ENCODE data around the gene RTN1.

RTN1 gene

DNA sequence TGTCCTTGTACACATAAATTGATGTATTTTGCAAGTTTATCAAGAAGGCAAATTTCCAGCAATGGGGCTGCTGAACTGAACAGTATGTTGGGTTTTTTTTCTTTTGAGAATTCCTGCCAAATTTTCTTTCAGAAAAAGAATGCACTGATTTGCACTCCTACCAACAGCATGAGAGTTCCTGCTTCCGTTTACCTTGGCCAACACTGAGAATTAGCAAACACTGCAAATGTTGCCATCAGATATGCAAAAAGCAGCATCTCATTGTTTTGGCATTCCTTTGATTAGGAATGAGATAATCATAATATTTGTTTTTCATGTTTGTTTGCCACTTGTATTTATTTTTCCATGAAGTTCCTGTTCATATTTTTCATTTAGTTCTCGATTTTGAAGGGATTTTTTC is 82.4 kb downstream of the RTN1 start:
- peak in 1 of 2 experiments; percentile 17 for DNase-seq

DNA sequence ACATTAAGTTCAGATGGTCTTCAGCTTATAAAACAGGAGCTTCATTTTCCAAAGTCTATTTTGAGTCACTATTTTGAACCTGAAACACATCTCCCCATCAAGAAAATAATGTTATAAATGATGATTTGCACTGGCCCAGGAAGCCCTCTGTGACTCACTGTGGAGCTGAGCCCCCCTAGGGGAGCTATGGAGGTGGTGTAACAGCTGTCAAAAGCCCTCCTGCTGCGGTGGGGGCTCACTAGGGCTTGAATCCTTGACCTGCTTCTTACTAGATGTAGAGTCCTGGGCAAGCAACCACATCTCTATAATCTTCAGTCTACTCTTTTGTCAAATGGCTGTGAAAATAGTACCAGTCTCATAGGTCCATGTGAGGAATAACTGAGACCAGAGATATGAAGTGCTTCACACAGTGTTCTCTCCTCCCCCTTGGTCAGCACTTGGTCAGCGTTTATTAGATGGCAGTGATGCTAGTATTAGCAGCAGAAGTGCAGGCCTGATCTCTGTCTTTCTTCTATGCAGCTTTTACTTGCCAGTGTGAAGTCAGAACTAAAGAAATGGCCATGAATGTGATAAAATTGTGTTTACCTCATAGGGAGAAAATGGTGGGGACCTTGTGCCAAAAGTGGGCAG is 83.4 kb downstream of the RTN1 start:
- no peak for DNase-seq

DNA sequence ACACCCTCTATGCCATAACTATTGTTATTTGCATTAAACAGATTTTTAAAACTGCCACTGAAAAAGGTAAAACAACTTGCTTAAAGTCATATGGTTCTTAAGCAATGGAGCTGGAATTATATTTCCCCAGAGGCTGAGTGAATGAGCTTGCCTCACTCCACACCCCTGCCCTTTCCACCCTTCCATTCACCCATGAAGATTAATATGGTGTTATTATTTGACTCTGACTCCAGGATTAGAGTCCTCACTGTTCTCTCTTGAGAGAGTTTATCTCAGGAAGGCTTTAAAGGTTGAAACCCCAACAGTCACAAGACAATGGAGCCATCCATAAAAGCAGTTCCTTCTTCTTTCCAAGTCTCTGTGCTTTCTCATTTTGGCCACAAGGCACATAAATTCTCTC is 84.9 kb downstream of the RTN1 start:
- DNase-seq, result no peak

DNA sequence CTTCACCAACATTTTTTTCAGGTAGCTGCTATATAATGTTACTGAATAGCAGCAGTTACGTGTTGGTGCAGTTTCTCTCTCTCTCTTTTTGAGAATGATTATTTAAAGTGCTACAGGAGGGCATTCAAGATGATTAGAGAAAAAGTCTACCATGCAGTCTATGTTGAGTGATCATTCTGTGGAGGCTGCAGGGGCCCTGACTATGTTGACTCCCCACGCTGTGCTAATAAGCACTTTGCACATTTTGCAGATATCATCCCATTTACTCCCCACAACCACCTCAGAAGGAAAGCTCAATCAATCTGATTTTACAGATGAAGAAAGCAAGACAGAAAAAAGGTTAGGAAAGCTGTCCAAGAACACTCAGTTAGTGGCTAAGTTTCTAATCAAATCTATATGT is 87.8 kb downstream of the RTN1 start:
- no peak for DNase-seq

DNA sequence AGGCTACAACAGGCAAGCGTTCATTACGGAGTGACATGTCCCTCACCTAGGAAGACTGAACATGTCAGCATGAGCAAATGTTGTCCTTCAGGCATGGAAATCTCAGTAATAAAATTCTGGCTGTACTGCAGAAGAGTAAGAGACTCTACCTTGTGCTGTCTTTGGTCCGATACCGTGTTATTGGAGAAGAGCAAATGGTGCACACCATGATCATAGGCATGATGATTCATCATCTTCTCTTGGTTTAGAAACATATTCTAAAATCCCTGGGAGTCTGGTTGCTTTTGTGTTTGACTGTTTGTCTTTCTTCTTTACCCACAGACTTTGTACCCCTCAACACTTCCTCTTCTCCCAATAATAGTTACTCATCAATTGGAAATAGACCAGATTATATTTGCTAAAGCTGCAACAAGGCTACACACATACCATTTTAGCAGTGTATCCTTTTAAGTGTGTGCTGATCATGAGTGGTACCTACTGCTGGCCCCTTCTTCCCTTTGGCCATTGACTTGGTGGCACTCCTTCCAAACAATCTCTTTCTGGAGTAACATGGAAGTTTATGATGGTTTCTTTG is 93.5 kb downstream of the RTN1 start:
- DNase-seq, result no peak

DNA sequence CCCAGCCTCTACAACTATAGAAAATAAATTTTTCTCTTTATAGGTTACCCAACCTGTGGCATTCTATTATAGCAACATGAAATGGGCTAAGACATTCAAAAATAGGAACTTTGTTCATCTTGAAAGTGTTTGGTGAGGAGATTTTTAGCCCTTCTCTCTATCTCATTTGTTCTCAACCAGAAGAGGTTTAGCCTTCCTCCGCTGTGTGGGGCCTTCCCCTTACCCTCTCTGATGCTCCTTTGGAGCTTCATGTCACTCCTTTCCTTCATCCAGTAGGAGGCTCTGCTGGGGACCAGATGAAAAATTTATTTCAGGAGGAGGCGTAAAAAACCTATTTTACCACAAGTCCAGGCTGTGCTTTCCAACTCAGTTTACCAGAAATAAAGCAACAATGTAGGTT is 94.1 kb downstream of the RTN1 start:
- no peak for DNase-seq

DNA sequence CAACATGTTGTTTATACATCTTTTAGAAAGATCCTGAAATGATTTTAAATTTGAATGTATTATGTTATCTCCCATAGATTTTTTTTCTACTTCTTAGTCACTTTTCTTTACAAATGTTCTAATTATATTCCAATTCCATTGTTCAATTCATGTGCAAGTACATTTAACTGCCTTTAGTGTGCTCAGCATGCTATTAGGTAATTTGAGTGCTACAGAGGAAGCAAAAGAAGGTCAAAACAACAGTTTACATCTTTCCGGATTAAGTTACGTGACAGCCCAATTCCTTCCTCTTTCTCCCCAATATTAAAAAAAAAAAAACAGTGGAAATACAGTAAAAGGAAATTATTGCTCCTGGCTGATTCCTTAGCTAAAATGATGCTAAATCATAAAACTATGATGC is 98.3 kb downstream of the RTN1 start:
- peak in 1 of 2 experiments; percentile 20 for DNase-seq

DNA sequence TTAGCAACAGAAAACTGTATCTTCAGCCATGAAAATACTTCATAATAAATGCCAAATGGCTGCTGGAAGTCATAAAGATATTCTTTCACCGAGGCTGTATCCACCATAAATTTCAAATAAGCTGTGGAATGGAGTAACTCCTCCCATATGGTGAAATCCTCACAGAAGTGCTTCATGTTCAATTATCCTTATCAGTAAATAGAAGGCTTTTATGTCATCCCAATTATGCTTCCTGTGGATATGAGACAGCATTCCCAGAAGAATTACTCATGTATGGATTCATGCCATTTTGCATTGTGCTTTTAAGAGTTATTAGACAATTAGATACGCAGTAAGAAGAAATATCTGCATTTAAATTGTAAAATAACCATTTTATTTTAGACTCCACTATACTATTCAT is 99.0 kb downstream of the RTN1 start:
- DNase-seq, result peak; percentile 25 to 81

DNA sequence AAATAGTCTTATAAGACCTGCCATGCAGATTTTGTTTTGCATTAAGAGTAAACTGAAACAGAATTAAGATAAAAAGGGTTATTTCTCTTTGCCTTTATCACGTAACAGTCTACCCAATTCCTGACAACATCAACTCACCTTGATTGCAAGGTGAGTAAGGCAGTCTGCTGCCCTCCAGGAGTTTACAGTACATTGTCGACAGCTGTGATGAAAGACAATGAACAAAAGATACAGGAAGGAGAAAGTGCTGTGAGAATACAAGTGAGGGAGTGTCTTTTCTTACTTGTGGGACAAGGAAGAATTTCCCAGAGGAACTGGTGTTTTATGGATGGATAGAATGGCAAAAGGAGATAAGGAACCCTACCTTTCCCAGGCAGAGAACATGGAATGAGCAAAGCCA is 101.0 kb downstream of the RTN1 start:
- no peak for DNase-seq

DNA sequence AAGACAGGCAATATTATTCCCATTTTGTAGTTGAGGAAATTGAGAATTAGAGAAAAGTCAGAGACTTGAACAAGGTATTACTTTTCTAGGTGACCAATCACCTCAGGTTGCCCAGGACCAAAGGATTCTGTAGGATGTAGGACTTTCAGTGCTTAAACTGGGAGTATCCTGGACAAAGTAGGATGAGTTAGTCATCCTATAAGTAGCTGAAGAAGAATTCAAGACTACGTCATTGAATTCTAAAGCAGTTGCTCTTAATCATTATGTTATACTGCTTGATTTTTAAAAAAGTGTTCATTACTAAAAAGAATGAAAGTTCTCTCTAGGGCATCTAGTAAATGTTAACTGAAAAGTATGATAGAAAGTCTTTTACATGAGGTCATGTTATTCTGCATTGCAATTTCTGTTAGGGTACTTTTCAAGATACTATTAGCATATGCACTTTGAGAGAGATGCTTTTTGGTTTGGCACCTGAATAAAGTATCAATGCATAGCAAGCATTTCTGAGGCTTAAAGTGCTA is 101.7 kb downstream of the RTN1 start:
- DNase-seq, result no peak

DNA sequence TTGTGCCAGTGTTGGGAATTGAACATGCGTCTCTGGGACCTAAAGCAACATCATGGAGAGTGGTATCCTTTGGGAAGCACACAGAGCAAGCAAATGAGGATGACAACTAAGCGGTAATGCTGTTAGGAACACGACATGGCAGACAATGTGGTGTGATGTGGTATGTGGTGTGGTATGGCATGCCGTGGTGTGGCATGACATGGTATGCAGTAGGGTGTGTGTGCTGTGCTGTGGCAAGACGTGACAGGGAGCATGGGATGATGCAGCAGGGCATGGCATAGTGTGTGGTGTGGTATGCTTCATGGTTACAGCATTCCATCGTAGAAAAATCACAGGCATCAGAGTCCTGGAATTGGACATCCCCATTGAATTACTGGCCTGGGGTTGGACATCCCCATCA is 108.7 kb downstream of the RTN1 start:
- no peak for DNase-seq

DNA sequence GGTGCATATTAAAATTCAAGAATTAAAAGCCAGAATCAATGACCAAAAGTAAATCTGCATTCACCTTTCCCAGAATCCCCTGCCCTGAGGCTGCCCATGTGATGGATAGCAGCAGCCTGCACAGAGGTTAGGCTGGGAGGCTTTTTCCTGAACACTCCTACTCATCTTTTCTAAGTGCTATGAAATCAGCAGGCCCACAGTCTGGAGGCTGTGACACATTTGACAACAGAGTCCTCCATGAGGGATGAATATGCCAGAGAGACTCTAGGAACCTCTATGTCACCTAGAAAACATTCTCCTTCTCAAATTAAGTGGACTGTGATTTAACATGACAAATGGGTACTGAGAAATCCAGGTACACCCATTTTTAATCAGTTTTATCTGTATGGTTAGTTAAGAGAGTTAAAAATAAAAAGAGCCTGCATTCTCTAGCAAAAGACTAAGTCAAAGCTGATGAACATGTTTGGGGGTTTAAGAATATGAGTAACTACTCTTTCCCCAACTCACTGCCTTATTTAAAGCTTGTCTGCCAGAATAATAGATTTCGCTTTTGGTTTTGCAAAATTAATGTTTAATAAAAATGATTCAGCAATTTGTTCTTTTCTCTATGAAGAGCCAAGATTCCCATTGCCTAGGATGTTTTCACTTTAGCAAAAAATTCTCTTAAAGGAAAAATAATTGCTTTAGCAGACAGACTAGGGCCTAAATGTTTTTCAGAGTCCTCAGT is 115.0 kb downstream of the RTN1 start:
- DNase-seq, result no peak

DNA sequence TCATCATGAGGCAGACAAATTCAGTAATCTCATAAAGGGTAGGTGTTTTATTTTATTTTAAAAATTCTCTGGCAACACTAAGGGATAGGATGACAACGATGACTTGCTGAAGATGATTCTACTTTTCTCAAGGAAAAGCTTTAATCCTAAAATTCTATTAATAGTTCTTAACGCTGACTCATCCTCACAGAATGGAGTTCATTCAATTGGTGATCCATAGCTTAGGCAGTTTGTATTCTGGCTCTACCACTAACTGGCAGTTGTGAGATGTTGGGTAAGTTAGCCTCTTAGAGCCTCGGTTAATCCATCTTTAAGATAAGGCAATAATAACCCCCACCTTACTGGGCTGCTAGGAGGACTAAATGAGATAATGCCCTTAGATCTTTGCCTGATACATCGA is 116.3 kb downstream of the RTN1 start:
- no peak for DNase-seq

DNA sequence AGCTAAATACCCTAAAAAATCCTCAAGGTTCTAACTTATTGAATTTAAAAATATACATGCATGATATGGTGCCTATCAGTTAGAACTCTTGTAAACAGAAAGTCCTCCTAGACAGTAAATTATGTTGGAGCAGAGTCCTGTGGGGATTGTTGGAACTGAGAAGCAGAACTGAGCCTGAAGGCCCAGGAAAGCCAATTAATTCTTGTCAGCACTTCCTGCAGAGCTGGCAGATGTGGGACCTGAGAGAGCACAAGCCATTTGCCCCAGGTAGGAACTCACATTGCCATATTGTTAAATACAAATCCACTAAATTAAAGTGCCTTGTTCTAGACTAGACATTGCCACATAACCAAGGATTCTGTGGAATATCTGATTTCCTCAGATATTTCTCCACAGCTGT is 117.1 kb downstream of the RTN1 start:
- DNase-seq, result peak in 1 of 2 experiments; percentile 8

DNA sequence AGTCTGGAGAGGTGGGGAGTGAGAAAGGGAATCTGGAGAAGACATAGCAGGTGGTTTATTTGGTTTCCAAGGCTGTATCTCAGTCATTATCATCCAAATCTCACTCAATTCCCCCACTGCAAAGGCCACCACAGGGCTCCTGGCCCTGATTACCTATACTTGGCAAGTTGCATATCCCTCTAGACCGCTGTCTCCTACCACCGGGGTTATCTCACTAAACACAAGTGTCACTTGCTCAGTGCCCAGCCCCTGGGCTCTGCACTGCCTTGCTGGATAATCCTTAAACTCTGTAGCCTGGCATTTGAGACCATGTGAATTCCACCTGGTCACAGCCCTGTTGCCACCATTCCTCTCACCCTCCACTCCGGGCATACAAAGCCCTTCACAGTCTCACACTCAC is 119.0 kb downstream of the RTN1 start:
- DNase-seq, result no peak

DNA sequence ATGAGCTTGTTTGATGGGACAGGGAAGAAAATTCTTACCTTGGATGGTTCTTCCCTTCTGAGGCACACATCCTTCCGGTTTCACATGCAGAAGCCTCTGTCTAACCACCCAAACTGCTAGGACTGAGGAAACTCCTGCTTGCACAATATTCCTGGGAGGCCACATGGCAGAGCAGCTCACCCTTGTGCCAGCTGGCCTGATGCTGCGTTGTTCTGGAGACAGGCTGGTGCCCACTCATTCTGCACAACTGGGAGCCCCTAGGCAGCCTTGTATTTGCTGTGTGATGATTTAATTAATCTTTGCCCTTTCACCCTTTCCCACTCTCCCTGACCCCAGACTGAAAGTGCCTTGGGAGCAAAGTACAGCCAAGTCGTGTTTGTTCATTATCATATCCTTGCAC is 130.8 kb downstream of the RTN1 start:
- no peak for DNase-seq

DNA sequence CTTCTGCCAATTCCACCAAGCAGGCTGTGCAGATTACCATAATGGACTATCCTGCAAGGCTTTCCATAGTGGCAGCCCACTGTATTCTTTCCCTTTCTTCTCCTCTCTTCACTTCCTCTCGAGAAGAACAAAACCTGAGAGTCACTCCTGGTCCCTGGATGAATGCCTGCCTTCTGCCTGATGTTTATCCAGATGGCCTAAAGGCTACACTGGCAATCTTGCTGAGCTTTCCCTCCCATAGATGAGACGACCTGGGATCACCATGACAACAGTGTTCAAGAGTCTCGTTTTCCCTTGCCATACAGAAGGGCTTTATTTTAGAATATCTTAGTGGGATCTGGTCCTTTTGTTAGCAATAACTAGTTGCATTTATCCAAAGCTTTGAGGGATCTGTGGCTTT is 142.3 kb downstream of the RTN1 start:
- no peak for DNase-seq

DNA sequence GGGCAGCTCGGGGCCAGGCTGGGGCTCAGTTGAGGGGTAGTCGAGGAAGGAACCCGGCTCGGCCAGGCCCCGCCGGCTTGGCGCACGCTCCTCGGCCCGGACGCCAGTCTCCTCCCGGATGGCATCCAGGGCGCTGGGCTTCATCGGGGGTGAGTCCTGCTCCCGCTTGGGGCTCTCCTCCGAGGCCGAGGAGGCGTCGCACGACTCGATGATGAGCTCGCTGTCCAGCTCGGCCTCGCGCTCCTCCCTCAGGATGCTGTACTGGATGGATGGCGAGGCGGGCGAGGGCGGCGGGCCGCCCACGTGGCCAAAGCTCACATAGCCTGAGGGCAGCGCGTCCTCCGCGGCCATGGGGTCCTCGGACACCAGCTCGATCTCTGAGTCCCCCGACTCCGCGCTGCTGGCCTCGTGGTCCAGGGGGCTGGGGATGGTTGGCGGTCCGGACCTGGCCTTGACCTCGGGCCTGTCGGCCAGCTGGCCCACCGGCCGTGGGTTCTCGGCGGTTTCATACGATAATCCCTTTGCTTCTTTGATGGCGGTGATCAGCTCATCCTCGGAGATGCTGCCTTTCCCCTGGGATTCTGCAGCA is 143.4 kb downstream of the RTN1 start:
- no peak for DNase-seq

DNA sequence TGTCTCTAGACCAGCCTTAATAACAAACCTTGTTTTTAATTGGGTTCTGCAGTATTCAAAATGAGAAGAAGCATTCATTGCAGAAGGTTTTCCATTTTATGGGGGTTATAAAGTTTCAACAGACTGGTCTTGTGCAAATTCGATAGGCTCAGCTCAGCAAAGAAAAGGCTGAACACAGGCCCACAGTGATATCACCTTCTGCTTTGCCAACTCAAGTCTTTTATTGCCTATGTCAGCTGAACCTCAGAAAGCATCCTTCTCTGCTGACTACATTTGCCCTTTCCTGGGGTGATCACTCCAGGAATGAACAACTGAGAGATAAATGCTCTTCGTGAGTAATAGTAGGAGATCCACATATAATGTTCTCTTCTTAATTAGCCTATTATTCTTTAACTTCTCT is 159.5 kb downstream of the RTN1 start:
- no peak for DNase-seq

DNA sequence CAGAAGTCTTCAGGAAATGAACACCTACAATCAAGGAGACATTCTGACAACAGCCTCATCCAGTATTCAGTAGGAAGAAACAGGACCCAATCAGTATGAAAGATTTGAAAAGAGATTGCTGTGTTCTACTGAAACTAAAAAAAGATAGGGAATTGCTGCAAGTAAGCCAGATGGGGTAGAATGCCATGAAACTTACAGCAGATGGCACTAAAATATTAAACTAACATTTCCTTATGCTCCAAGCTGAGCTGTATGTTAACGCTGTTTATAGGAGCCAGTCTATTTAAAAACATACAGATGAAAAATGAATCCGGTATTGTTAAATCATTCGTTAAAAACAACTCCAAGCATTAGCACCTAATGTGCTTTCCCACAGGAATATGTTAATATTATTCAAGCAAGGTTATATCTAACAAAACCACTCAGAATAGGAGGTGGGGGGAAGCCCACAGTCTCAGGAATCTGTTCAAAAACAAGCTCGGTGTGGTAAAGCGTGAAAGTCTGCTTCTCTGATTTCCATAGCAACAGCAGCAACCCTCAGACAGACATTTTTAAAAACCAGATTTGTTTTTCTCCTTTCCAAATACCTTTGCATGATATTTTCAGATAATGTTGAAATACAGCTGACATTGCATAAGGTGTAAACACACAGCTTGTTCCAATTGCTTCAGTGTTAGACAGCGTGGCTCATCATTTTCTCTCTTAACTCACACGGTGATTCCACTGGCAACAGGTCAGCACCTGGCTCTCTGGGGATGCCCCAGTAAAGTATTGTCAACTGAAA is 162.6 kb downstream of the RTN1 start:
- DNase-seq, result no peak

DNA sequence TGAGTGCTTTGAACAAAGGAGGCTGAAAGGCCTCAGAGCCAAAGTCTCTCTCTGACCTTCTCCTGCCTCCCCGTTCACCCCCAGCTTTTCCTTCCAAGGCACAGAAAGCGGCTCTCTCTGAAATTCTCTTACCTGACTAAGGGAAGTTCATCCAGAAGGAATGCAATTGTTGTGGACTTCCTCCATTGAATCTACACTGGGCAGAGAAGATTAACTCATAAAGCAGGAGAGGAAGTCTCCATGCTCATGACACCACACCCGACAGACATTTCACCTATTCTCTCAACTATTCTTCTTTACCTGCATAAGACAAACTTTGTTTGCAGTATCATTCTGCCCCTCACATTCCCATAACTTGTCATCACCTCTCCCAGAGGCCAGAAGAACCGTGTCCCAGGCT is 164.7 kb downstream of the RTN1 start:
- DNase-seq, result no peak

DNA sequence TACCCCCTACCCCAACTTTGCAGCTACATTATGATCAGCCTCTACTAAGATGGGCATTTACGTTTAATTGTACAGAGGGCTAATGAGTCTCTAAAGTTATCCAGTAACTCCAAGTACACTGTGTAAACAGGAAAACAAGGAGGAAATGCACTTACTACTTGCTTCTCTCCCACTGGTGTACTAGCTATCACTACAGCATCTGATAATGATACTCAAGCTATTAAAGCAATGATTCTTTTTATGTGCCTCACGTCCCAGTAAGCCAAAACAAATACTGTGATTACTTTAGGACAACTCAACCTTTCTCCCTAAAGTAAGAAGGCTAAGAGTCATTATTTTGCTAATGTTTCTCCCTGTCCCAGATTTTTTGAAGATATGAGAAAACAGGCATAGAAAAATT is 165.3 kb downstream of the RTN1 start:
- no peak for DNase-seq

DNA sequence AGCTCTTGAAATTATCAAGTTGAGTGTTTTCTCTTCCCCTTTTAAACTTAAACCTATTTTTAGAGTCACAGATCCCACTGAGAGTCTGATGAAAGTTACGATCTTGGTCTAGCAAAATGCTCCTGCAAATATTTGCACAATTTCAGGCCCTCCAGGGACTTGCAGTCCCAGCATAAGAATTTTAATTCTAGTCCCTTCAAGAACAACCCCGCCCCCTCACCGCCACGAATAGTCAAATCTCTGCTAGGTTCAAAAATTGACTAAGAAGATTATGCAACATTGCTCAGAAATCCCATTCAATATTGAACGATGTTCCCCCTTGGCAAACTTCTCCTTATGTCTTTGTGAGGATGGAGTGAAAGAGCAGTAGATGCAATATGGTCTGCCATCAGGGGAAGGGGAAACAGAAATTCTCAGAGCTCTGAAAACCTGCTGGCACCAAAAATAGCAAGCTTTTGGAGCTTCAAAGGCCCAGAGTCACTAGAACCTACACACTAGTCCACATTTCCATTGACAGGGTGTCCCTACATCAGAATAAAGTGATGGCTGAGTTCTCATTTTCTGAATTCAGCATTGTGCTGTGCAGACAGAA is 166.4 kb downstream of the RTN1 start:
- DNase-seq, result no peak
